ENCODE results near the gene ABLIM1.

- no peak for TF ChIP-seq CTCF (IDR thresholded peaks at IDR 0.05)
- TF ChIP-seq EZH2 (IDR thresholded peaks at IDR 0.05) = no peak
- no peak for TF ChIP-seq EZH2phosphoT487 (IDR thresholded peaks at IDR 0.05)
Measured at GRCh38 chr10:114508376-114508775, 149.7 kb downstream of the ABLIM1 start.

All from neural progenitor cell (in vitro differentiated cells).